H4 (cell line): ENCODE data around the gene WBP4. TPM values are rescaled to one million over a fixed set of nuclear protein-coding genes. Genes with fewer than 3 reads are reported as not detected.
"Not testable (repeated sequence)": the region's sequence is repeated elsewhere in the genome, so short reads cannot be mapped to it uniquely, and the experiment has no call there.

Source experiments
- DNase-seq: peaks from one replicate; pipeline ENCODE4 v3.0.0-alpha.2; 2015; ENCODE audit warnings: low spot score
- total RNA-seq: library from RNA; depleted of rRNA; stranded (reverse); fragments of >200 nt; shearing (Covaris generic); gene quantifications from 2 replicates; pipeline ENCODE4 v1.2.3, GENCODE V29; 2014; rRNA removed

Gene WBP4
- total RNA-seq, 1 experiment from 2014 or later: 5.2 TPM

DNA sequence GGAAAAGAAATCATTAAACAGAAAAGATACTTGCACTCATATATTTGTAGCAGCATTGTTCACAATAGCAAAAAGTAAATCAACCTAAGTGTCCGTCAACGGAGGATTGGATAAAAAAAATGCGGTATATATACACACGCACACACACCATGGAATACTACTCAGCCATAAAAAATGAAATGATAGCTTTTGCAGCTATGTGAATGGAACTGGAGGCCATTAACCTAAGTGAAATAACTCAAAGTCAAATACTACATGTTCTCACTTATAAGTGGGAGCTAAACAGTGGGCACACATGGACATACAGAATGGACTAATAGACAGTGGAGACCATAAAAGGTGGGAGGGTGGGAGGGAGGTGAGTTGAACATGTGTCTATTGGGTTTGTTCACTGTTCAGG, 18.4 kb downstream of the WBP4 start:
- DNase-seq: no peak

DNA sequence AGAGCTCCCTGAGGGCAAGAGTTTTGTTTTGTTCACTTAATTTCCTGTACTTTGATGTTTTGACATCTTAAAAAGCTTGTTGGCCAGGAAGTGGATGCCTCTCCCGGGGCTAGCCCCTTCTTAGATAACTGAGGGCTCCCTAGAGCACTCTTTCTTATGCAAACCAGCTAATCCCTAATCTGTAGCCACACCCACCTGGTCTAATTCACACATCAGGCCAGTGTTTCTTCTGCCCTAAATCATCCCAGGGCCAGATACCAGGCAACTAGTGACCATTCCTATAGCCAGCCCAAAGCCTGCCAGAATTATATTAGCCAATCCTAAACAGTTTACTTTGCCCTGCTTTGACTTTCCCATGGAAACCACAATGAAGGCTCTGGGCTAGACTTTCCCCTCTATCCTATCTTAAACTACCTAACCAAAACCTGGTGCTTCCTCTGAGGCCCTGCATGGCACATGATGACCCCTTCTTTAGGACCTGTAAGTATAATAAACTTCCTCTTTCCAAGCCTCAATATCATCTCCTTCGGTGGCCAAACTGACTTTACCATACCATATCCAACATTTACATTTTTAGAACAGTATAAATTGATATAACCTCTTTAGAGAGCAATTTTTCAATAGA, 24.8 kb downstream of the WBP4 start:
- DNase-seq: no peak

DNA sequence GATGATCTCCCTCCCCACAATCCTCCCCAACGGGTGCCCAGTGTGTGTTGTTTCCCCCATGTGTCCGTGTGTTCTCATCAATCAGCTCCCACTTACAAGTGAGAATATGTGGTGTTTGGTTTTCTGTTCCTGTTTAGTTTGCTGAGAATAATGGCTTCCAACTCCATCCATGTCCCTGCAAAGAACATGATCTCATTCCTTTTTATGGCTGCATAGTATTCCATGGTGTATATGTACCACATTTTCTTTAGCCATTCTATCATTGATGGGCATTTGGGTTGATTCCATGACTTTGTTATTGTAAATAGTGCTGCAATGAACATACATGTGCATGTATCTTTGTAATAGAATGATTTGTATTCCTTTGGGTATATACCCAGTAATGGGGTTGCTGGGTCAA, 34.4 kb downstream of the WBP4 start:
- not testable (repeated sequence) for DNase-seq

DNA sequence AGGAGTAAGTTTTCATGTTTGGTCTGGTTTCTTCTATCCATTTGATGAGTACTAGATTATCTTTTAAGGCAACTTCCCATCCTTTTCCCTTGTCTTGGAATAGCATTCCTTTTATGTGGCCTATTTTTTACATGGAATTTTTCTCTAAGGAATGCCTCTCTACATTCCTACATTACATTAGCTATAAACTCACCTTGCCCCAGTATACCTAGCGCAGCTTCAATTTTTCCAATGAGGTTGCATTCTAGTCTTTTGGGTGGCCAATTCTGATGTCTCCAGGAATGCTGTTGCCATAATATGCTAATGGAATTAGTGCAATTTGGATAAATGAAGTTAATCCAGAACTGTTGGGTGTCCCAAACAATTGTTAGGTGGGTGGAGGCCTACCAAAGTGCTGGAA, 37.5 kb downstream of the WBP4 start:
- DNase-seq: no peak

DNA sequence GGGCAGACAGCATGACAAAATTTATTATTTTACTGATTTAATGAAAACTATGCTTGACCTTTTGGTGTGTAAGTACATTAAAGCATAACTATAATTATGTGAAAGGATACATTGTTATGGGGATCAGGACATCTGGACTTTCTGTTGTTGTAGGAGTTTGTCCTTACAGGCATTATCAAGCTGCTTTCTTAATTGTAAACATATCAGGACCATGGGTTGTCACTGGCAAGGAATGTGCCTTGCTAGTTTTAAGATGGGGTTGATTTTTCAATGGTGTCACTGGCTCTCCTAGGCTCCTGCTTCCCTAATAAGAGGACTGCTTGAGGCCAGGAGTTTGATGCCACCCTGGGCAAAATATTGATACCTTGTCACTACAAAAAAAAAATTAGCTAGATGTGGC, 38.7 kb downstream of the WBP4 start:
- no peak for DNase-seq

DNA sequence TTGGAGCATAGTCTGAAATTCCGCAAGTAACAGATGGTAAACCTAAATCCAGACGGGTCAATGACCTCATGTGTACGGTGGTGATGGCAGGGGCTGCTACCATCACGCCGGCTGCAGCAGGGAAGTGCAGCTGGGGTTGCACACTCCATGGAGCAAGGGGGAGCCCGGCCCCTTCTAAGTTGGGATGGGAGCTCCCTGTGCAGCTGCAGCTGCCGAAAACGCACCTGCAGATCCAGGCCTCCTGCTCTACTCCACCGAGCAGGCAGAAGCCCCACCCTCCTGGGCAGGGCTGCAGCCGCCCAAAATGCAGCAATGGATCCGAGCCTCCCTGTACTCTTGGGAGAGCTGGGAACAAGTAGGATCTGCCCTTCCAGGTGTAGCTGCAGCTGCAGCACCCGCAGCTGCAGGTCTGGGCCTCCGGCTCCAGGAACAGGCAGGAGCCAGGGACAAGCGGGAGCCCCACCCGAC, 45.8 kb downstream of the WBP4 start:
- no peak for DNase-seq

DNA sequence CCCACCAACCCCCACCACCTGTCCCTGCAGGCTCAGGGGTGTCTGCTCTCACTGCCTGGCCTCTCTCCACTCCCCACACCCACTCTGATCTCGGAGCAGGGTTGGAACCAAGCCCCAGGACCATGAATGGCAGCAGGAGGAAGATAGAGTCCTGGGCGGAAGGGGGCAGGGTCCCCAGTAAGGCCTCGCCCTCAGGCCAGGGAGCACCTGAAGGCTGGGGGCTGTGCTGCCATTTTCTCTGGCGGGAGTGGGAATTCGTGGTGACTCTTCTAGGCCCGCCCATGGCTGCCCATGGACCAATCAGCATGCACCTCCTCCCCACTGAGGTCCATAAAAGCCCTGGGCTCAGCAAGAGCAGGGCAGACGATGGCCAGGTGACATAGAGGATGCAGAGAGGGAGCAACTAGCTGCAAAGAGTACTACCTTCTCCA, 46.3 kb downstream of the WBP4 start:
- no peak for DNase-seq

DNA sequence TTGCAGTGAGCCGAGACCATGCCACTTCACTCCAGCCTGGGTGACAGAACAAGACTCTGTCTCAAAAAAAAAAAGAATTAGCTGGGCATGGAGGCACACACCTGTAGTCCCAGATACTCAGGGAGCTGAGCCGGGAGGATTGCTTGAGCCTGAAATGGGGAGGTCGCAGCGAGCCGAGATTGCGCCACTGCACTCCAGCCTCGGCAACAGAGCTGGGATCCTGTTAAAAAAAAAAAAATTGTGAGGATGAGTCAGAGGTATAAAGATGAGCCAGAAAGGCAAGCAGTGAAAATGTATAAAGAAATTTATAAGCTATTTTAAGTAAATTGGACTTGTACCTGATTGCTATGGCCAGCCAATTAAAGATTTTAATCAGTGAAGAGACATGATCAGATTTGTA, 50.1 kb downstream of the WBP4 start:
- no peak for DNase-seq

DNA sequence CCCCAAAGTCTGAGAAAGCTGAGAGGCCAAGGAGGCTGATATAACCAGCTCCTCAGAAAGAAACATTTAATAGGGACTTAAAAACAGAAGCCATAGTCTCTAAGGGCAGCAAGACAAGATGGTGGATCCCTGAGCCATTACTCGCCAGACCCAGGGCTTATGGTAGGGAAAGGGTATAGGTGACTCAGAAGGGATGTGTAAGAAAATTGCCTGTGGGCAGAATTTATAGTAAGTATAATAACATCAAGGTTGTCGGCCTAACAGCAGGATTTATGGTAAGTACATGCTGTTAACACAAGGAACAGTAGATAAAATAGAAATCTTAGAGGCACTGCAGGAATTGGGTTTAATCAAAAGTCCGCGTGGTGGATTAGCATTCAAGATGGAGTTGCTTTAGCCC, 56.6 kb downstream of the WBP4 start:
- no peak for DNase-seq

DNA sequence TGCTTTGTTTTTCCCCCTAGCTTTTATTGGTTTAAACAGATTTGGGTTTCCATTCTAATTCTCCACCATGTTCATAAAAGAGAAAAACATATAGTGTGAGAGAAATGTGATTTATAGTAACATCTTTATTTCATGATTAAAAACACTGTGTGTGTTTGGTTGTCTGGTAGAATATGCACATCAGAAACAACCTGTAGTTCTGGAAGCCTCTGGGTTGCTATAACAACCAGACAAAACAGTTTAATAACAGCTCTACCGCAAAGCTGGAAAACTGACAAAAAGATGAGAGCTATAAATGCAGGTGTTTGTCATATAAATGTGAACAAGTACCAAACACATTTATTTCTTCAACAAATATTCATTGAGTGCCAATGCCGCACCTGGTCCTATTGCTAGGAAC, 61.5 kb downstream of the WBP4 start:
- DNase-seq: no peak

DNA sequence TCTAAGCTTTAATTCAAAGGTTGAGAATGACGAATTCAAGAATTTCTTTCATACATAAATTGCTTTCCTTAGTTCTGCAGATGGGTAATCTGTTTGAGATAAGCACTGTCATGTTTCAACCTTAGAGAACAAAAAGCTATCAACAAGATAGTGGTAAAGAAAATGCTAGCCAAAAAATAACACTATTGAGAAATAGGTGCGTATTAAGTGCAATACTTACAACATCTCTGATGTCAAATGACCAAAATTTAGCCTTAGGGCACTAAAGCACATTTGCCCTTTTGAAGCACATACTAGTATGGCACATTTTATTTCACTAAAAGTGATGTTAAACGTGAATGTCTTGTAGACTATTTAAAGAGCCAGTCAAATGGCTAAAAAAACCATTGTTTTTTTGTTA, 66.4 kb downstream of the WBP4 start:
- DNase-seq: no peak

DNA sequence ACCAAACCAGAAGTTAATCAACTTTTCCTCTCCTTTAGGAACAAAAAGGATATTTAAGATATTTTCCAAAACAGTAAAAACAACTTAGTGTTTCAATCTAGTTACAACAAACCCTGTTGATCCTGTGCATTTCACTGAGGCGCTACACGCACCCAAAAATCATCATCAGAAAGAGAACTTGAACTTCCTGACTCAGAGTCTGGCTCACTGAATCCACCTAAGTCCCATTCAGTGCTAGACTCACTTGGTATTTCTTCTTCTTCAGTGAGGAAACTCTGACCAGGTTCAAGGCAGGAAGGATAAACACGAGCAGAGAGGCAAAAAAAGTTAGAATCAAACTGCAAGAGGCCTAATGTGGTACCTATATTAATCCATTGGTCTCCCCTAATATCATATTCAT, 69.0 kb downstream of the WBP4 start:
- DNase-seq: no peak

DNA sequence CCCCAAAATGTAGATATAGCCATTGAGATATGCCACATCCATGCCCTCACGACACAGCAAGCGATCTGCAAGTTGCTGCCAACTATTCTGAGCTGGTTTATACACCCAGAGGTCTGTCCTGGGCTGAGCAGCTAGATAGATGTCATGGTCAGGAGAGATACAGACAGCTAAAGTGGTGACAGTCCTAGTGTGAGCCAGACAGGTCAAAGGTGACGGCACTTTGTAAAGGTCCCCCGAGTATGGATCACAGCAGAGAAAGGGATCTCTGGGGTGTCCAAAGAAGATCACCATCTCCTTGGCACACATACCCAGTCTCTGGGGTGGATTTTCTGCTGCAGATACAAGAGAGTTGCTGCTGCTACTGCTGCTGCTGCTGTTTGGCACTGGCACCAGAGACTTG, 69.9 kb downstream of the WBP4 start:
- DNase-seq: not testable (repeated sequence)

DNA sequence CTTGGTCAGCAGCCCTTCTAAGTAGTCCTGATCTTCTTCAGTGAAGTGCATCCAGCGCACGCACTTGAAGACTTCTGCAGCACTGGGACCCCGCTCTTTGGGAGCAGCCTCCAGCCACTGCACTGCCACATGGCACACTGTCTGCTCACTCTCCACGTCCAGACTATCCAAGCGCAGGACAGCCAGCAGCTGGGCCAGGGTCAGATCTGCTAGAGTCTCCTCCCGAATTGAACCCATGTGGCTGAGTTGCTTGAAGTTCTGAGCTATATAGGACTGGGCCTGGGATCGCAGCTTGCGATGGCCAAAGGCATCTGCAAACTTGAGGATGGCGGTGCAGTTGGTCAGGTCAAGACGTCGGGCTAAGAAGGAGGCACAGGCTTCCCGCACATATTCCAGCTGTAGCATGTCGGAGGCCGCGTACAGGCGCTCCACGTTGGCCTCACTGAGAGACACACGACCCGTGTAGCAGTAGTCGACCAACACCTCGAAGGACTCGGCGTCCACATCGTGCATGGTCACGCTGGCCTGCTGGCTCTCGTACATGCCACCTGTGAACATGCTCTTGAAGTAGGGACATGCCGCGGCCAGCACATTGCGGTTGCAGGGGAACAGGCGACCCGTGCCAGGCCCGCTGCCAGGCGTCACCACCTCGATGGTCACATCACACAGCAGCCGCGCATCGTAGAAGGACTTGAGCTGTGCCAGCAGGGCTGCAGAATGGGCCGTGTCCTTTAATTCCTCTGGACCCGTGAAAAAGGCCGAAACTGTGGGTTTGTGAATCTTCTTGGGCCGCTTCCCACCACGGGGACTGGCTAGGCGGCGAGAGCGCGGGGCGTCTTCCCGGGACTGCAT, 70.6 kb downstream of the WBP4 start:
- DNase-seq: not testable (repeated sequence)

DNA sequence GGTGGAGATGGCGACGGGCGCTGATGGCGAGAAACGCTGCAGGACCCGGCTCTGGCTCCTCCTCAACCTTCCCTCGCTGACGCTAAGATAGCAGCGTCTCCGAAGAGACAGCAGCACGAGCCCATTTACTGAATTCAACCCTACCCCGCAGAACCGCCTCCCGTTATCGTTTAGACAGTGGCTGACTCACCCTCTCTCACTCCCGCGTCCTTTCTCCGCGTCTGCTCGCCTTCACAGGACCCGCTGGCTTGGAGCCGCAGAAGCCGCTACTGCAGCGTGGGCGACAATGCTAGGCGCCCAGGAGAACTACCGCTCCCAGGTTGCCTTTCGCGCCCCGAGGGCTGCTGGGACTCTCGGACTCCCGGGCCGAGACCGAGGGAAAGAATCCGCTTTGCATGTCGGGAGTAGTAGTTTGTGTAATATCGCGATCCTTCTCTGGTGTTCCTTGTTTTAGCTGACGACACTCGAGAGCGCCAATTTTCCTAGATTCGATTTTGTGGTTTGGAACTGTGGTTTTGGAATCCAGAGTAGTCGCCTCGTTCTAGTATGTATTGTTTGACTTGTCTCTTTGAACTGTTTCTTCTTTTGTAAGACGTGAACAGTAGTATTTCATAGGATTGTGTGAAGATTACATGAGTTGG, 71.3 kb downstream of the WBP4 start, which contains the start of gene KBTBD6:
KBTBD6 (minus strand) TSS at position 291 of the 641 bp plus-strand sequence. CDS start 291 bp downstream, outside the sequence.
- DNase-seq: peak; percentile 96

Other genes with a start within 250 kb of the WBP4 start
- gene ELF1, start 42.2 kb upstream of the WBP4 start, total RNA-seq: 17.3 and 18.1 TPM in 2 replicates
- gene KBTBD6, start 71.3 kb downstream of the WBP4 start, total RNA-seq: 3.7 and 5.2 TPM in 2 replicates
- 4.3 and 5.9 TPM in 2 replicates for gene KBTBD7, start 133.1 kb downstream of the WBP4 start, total RNA-seq
- 4.4 and 9.1 TPM in 2 replicates for gene MTRF1, start 202.1 kb downstream of the WBP4 start, total RNA-seq
- 6.6 and 6.8 TPM in 2 replicates for gene NAA16, start 249.8 kb downstream of the WBP4 start, total RNA-seq